Measurements from ENCODE around the gene EEF1AKMT2.
"Not testable (repeated sequence)": the region's sequence is repeated elsewhere in the genome, so short reads cannot be mapped to it uniquely, and the experiment has no call there.

EEF1AKMT2 gene

GRCh38 chr10:124791547-124792348 lies at the start of gene EEF1AKMT2:
TSS of gene EEF1AKMT2 (minus strand) at chr10:124791887. CDS start at chr10:124791833, 54 bp downstream.
- 0 out of 2 replicates have a peak, but pooled peaks cover 2% of the 10 kb centered on the region for H3K9me3 ChIP-seq
- H3K4me1 ChIP-seq: peaks cover 8% of the 10 kb centered on the region
- in situ Hi-C loops (cut with MboI; ENCODE audit: low sequenced_read_pairs): no loop called here
- H3K27me3 ChIP-seq (ENCODE audit: low read depth): no peaks in the 10 kb centered on the region
- DNase-seq (ENCODE audit: low spot score in 2 of 2): peak; percentile 79 to 91
- peak within 1 kb of the TSS; percentile 98 for H3K4me3 ChIP-seq
- H3K36me3 ChIP-seq (replicated peaks): peaks cover 20% of the 10 kb centered on the region

- DNase-seq (ENCODE audit: low spot score in 2 of 2): no peak
- Histone ChIP-seq H3K4me1 (no peaks in the 10 kb centered on the region), H3K27me3 (ENCODE audit: low read depth) (no peaks in the 10 kb centered on the region), H3K9me3 (no peaks in the 10 kb centered on the region), H3K4me3 (no peak overlapping the region), H3K36me3 (replicated peaks) (peaks cover 32% of the 10 kb centered on the region)
- in situ Hi-C loops (cut with MboI; ENCODE audit: low sequenced_read_pairs): no loop called here
These were observed 46.0 kb upstream of the EEF1AKMT2 start for GRCh38 chr10:124837687-124838086.

- H3K4me1 ChIP-seq: no peaks in the 10 kb centered on the region
- no peak for DNase-seq (ENCODE audit: low spot score in 2 of 2)
- no peak overlapping the region for H3K4me3 ChIP-seq
- H3K27me3 ChIP-seq (ENCODE audit: low read depth): no peaks in the 10 kb centered on the region
- no peaks in the 10 kb centered on the region for H3K9me3 ChIP-seq
- peaks cover 68% of the 10 kb centered on the region for H3K36me3 ChIP-seq (replicated peaks)
- in situ Hi-C loops (cut with MboI; ENCODE audit: low sequenced_read_pairs): no loop called here
These were observed 39.4 kb upstream of the EEF1AKMT2 start for GRCh38 chr10:124831116-124831515.

- H3K9me3 ChIP-seq: no peaks in the 10 kb centered on the region
- H3K4me3 ChIP-seq: no peak overlapping the region
- no peak for DNase-seq (ENCODE audit: low spot score in 2 of 2)
- no peaks in the 10 kb centered on the region for H3K4me1 ChIP-seq
- H3K36me3 ChIP-seq (replicated peaks): peaks cover 62% of the 10 kb centered on the region
- in situ Hi-C loops (cut with MboI; ENCODE audit: low sequenced_read_pairs): no loop called here
- H3K27me3 ChIP-seq (ENCODE audit: low read depth): no peaks in the 10 kb centered on the region
These were observed 38.8 kb upstream of the EEF1AKMT2 start for GRCh38 chr10:124830445-124830844.

GRCh38 chr10:124829447-124830115 lies 37.9 kb upstream of the EEF1AKMT2 start:
- H3K9me3 ChIP-seq: no peaks in the 10 kb centered on the region
- no peaks in the 10 kb centered on the region for H3K4me1 ChIP-seq
- in situ Hi-C loops (cut with MboI; ENCODE audit: low sequenced_read_pairs): loop anchor here (5.0 kb wide), 1 partner anchor 297 kb away; no protein-coding TSS in a partner anchor
- DNase-seq (ENCODE audit: low spot score in 2 of 2): no peak
- no peak overlapping the region for H3K4me3 ChIP-seq
- peaks cover 53% of the 10 kb centered on the region for H3K36me3 ChIP-seq (replicated peaks)
- no peaks in the 10 kb centered on the region for H3K27me3 ChIP-seq (ENCODE audit: low read depth)

- Histone ChIP-seq H3K27me3 (ENCODE audit: low read depth) (no peaks in the 10 kb centered on the region), H3K9me3 (no peaks in the 10 kb centered on the region), H3K4me1 (no peaks in the 10 kb centered on the region), H3K36me3 (replicated peaks) (peaks cover 40% of the 10 kb centered on the region), H3K4me3 (no peak overlapping the region)
- in situ Hi-C loops (cut with MboI; ENCODE audit: low sequenced_read_pairs): loop anchor here (5.0 kb wide), 1 partner anchor 295 kb away; no protein-coding TSS in a partner anchor
- DNase-seq (ENCODE audit: low spot score in 2 of 2): peak in 1 of 2 experiments; percentile 17
These were observed 35.8 kb upstream of the EEF1AKMT2 start for GRCh38 chr10:124827474-124827873.

- in situ Hi-C loops (cut with MboI; ENCODE audit: low sequenced_read_pairs): loop anchor here (5.0 kb wide), 1 partner anchor 294 kb away; no protein-coding TSS in a partner anchor
- H3K9me3 ChIP-seq: no peaks in the 10 kb centered on the region
- no peak for DNase-seq (ENCODE audit: low spot score in 2 of 2)
- H3K4me3 ChIP-seq: no peak overlapping the region
- H3K4me1 ChIP-seq: no peaks in the 10 kb centered on the region
- H3K27me3 ChIP-seq (ENCODE audit: low read depth): no peaks in the 10 kb centered on the region
- peaks cover 37% of the 10 kb centered on the region for H3K36me3 ChIP-seq (replicated peaks)
These were observed 34.6 kb upstream of the EEF1AKMT2 start for GRCh38 chr10:124826262-124826661.

GRCh38 chr10:124825702-124826101 lies 34.0 kb upstream of the EEF1AKMT2 start:
- H3K4me3 ChIP-seq: no peak overlapping the region
- H3K36me3 ChIP-seq (replicated peaks): peaks cover 34% of the 10 kb centered on the region
- DNase-seq (ENCODE audit: low spot score in 2 of 2): no peak
- H3K9me3 ChIP-seq: no peaks in the 10 kb centered on the region
- H3K27me3 ChIP-seq (ENCODE audit: low read depth): no peaks in the 10 kb centered on the region
- in situ Hi-C loops (cut with MboI; ENCODE audit: low sequenced_read_pairs): loop anchor here (5.0 kb wide), 1 partner anchor 293 kb away; no protein-coding TSS in a partner anchor
- H3K4me1 ChIP-seq: no peaks in the 10 kb centered on the region

- not testable (repeated sequence) for H3K9me3 ChIP-seq; H3K4me3 ChIP-seq; DNase-seq (ENCODE audit: low spot score in 2 of 2); H3K27me3 ChIP-seq (ENCODE audit: low read depth); H3K4me1 ChIP-seq
- peaks cover 31% of the 10 kb centered on the region for H3K36me3 ChIP-seq (replicated peaks)
- in situ Hi-C loops (cut with MboI; ENCODE audit: low sequenced_read_pairs): loop anchor here (5.0 kb wide), 1 partner anchor 293 kb away; no protein-coding TSS in a partner anchor
These were observed 33.2 kb upstream of the EEF1AKMT2 start for GRCh38 chr10:124824932-124825331.

- Histone ChIP-seq H3K9me3 (no peaks in the 10 kb centered on the region), H3K36me3 (replicated peaks) (peaks cover 27% of the 10 kb centered on the region), H3K27me3 (ENCODE audit: low read depth) (no peaks in the 10 kb centered on the region), H3K4me1 (no peaks in the 10 kb centered on the region), H3K4me3 (no peak overlapping the region)
- DNase-seq (ENCODE audit: low spot score in 2 of 2): no peak
- in situ Hi-C loops (cut with MboI; ENCODE audit: low sequenced_read_pairs): no loop called here
These were observed 32.8 kb upstream of the EEF1AKMT2 start for GRCh38 chr10:124824507-124824906.

GRCh38 chr10:124821520-124821919 lies 29.8 kb upstream of the EEF1AKMT2 start:
- Histone ChIP-seq H3K27me3 (ENCODE audit: low read depth) (no peaks in the 10 kb centered on the region), H3K4me1 (no peaks in the 10 kb centered on the region), H3K36me3 (replicated peaks) (peaks cover 11% of the 10 kb centered on the region), H3K9me3 (no peaks in the 10 kb centered on the region), H3K4me3 (no peak overlapping the region)
- in situ Hi-C loops (cut with MboI; ENCODE audit: low sequenced_read_pairs): no loop called here
- no peak for DNase-seq (ENCODE audit: low spot score in 2 of 2)

GRCh38 chr10:124820121-124820520 lies 28.4 kb upstream of the EEF1AKMT2 start:
- no peak for DNase-seq (ENCODE audit: low spot score in 2 of 2)
- Histone ChIP-seq H3K4me1 (no peaks in the 10 kb centered on the region), H3K9me3 (no peaks in the 10 kb centered on the region), H3K4me3 (no peak overlapping the region), H3K27me3 (ENCODE audit: low read depth) (no peaks in the 10 kb centered on the region), H3K36me3 (replicated peaks) (peaks cover 13% of the 10 kb centered on the region; the same call in 1 of the 2 replicates)
- in situ Hi-C loops (cut with MboI; ENCODE audit: low sequenced_read_pairs): no loop called here

GRCh38 chr10:124802313-124802675 lies 10.6 kb upstream of the EEF1AKMT2 start:
- Histone ChIP-seq H3K27me3 (ENCODE audit: low read depth) (no peaks in the 10 kb centered on the region), H3K36me3 (replicated peaks) (peaks cover 3% of the 10 kb centered on the region; the same call in 1 of the 2 replicates), H3K4me3 (peak overlapping the region; percentile 92), H3K9me3 (no peaks in the 10 kb centered on the region), H3K4me1 (peaks cover 4% of the 10 kb centered on the region)
- no peak for DNase-seq (ENCODE audit: low spot score in 2 of 2)
- in situ Hi-C loops (cut with MboI; ENCODE audit: low sequenced_read_pairs): no loop called here

- DNase-seq (ENCODE audit: low spot score in 2 of 2): no peak
- Histone ChIP-seq H3K36me3 (replicated peaks) (peaks cover 3% of the 10 kb centered on the region; the same call in 1 of the 2 replicates), H3K9me3 (no peaks in the 10 kb centered on the region), H3K4me1 (peaks cover 4% of the 10 kb centered on the region), H3K27me3 (ENCODE audit: low read depth) (no peaks in the 10 kb centered on the region), H3K4me3 (no peak overlapping the region)
- in situ Hi-C loops (cut with MboI; ENCODE audit: low sequenced_read_pairs): no loop called here
These were observed 7.5 kb upstream of the EEF1AKMT2 start for GRCh38 chr10:124799211-124799610.
